Caco-2 (cell line): ENCODE data around the gene SFN. TPM values are rescaled to one million over a fixed set of nuclear protein-coding genes. Genes with fewer than 3 reads are reported as not detected.

Experiments
- BruUV-seq: library from RNA; stranded (reverse); fragments of 400-500 nt; replicated peaks from 2 replicates; lab custom pipeline; 2021; lab: Mats Ljungman, UMichigan
- CTCF ChIA-PET: fragments of 300-600 bp; sonication (Branson Sonifier 250); formaldehyde crosslinking; loops from one replicate; lab custom pipeline; 2022; ENCODE audit warnings: antibody characterized with exemption; lab: Charles Lee
- POLR2A ChIA-PET: fragments of 300-600 bp; sonication (Branson Sonifier 250); formaldehyde crosslinking; loops from one replicate; lab custom pipeline; 2022; ENCODE audit warnings: antibody characterized with exemption; lab: Charles Lee
- DNase-seq, 2 experiments: peaks; one replicate each; pipeline versions ENCODE4 v3.0.0 to v3.0.0-alpha.2; 2020 to 2022
- H3K27me3 ChIP-seq: replicated peaks from 2 replicates; pipeline ENCODE4 v1.6.0; 2011; ENCODE audit warnings: low read length; ENCODE audit not compliant: control insufficient read depth, insufficient read depth
- H3K36me3 ChIP-seq: 2 replicates; pipeline ENCODE4 v1.5.1; 2011; ENCODE audit warnings: low read length; ENCODE audit not compliant: control insufficient read depth, insufficient read depth
- H3K4me1 ChIP-seq: fragments of 250-450 bp; sonication (Bioruptor Pico); 2 replicates; pipeline ENCODE4 v1.5.1; 2020; ENCODE audit warnings: mild to moderate bottlenecking
- H3K4me3 ChIP-seq: 2 replicates; pipeline ENCODE4 v1.5.1; 2011; ENCODE audit warnings: low read depth, mild to moderate bottlenecking, control low read depth, low read length
- H3K9me3 ChIP-seq: fragments of 250-450 bp; sonication (Bioruptor Pico); 2 replicates; pipeline ENCODE4 v1.5.1; 2020; ENCODE audit warnings: mild to moderate bottlenecking, moderate library complexity
- H3K27ac Mint-ChIP-seq: one replicate; pipeline ENCODE4 v1.8.0; 2022; ENCODE audit warnings: mixed read lengths; ENCODE audit not compliant: unreplicated experiment
- H3K27me3 Mint-ChIP-seq: one replicate; pipeline ENCODE4 v1.8.0; 2022; ENCODE audit warnings: mixed read lengths; ENCODE audit not compliant: insufficient read depth, unreplicated experiment
- H3K36me3 Mint-ChIP-seq: one replicate; pipeline ENCODE4 v1.8.0; 2022; ENCODE audit warnings: mild to moderate bottlenecking, mixed read lengths; ENCODE audit not compliant: insufficient read depth, unreplicated experiment
- H3K4me1 Mint-ChIP-seq: one replicate; pipeline ENCODE4 v1.8.0; 2022; ENCODE audit warnings: low read depth, mixed read lengths; ENCODE audit not compliant: unreplicated experiment
- H3K4me3 Mint-ChIP-seq: one replicate; pipeline ENCODE4 v1.8.0; 2022; ENCODE audit warnings: mild to moderate bottlenecking, moderate library complexity, mixed read lengths; ENCODE audit not compliant: unreplicated experiment
- H3K9me3 Mint-ChIP-seq: one replicate; pipeline ENCODE4 v1.8.0; 2022; ENCODE audit warnings: mixed read lengths; ENCODE audit not compliant: unreplicated experiment
- CTCF ChIP-seq, 2 experiments: fragments of 200-600 bp in 1 of 2; IDR thresholded peaks; 1 replicate in 1 of 2; 2 replicates in 1 of 2; pipeline versions ENCODE4 v1.5.1 to v1.8.0; 2011 to 2022; ENCODE audit warnings: antibody characterized with exemption in 1 of 2, control low read depth in 1 of 2, inconsistent platforms in 1 of 2, low read depth in 1 of 2, low read length in 1 of 2, mild to moderate bottlenecking in 1 of 2, moderate library complexity in 1 of 2; ENCODE audit not compliant: insufficient read depth in 1 of 2, severe bottlenecking in 1 of 2, unreplicated experiment in 1 of 2
- intact Hi-C: fragments of 100-400 bp; cut with micrococcal nuclease; formaldehyde crosslinking; loops from one replicate; pipeline ENCODE4 v1.10.0; 2022; ENCODE audit not compliant: unreplicated experiment
- total RNA-seq: library from RNA; stranded (reverse); gene quantifications from 2 replicates; pipeline ENCODE4 v1.2.3, GENCODE V29; 2022

Gene SFN
- total RNA-seq, 1 experiment from 2014 or later = 21.4 TPM

GRCh38 chr1:26913389-26913753 lies 50.4 kb downstream of the SFN start:
- Mint-ChIP-seq H3K4me3 (no peak overlapping the region), H3K4me1 (peaks cover 15% of the 10 kb centered on the region)
- POLR2A ChIA-PET = interaction anchor here (1.2 to 1.3 kb wide), 2 partner anchors 13 to 23 kb away, joined by 4 to 21 read pairs; partner anchors contain the start of genes GPATCH3 and GPN2

More at GRCh38 chr1:26913389-26913753, 50.4 kb downstream of the SFN start:
- Histone ChIP-seq H3K27me3 (no peaks in the 10 kb centered on the region), H3K4me3 (no peak overlapping the region), H3K4me1 (peaks cover 37% of the 10 kb centered on the region), H3K36me3 (no peaks in the 10 kb centered on the region; the same call in 1 of the 2 replicates), H3K9me3 (no peaks in the 10 kb centered on the region)
- DNase-seq = no peak
- intact Hi-C loops = no loop called here
- H3K27me3 Mint-ChIP-seq = no peaks in the 10 kb centered on the region
- BruUV-seq = no TSS peak
- no peaks in the 10 kb centered on the region for H3K36me3 Mint-ChIP-seq
- H3K27ac Mint-ChIP-seq = no peak overlapping the region
- H3K9me3 Mint-ChIP-seq = no peaks in the 10 kb centered on the region
- TF ChIP-seq CTCF (IDR thresholded peaks at IDR 0.05; ENCODE audit: insufficient read depth in 1 of 2, low read depth in 1 of 2, low read length in 1 of 2, severe bottlenecking in 1 of 2, unreplicated experiment in 1 of 2) = no peak
- CTCF ChIA-PET = interaction anchor here (0.7 to 1.3 kb wide), 3 partner anchors 9 to 23 kb away, joined by 3 to 9 read pairs (median 6); partner anchors contain the start of genes GPATCH3 and GPN2

Other genes with a start within 250 kb of the SFN start
- 66.5 and 73.3 TPM in 2 replicates for gene ARID1A, start 167.1 kb upstream of the SFN start, total RNA-seq
- gene PIGV, start 75.2 kb upstream of the SFN start, total RNA-seq = 10.0 and 12.3 TPM in 2 replicates
- gene ZDHHC18, start 36.5 kb upstream of the SFN start, total RNA-seq = 21.3 and 21.9 TPM in 2 replicates
- 31.2 and 32.0 TPM in 2 replicates for gene GPN2, start 27.1 kb downstream of the SFN start, total RNA-seq
- 19.1 and 20.6 TPM in 2 replicates for gene GPATCH3, start 37.3 kb downstream of the SFN start, total RNA-seq
- 0.34 TPM in 1 of 2 replicates, not detected in the other for gene NR0B2, start 50.8 kb downstream of the SFN start, total RNA-seq
- gene NUDC, start 58.6 kb downstream of the SFN start, total RNA-seq = 81.3 and 87.2 TPM in 2 replicates
- 13.5 and 14.1 TPM in 2 replicates for gene KDF1, start 97.3 kb downstream of the SFN start, total RNA-seq
- gene TRNP1, start 130.5 kb downstream of the SFN start, total RNA-seq = 23.3 and 23.6 TPM in 2 replicates
- 19.4 and 21.1 TPM in 2 replicates for gene TENT5B, start 149.7 kb downstream of the SFN start, total RNA-seq